Omental fat pad (tissue), 4 donors: ENCODE results near the gene CCL20. TPM values are rescaled to one million over a fixed set of nuclear protein-coding genes. Genes with fewer than 3 reads are reported as not detected.

Source experiments
- ATAC-seq: fragments of 150-250 bp; one replicate; pipeline ENCODE4 v1.9.1; 2016; ENCODE audit warnings: mild to moderate bottlenecking, moderate library complexity; ENCODE audit not compliant: low FRiP score
- DNase-seq: peaks from one replicate; pipeline ENCODE4 v3.0.0-alpha.2; 2019; ENCODE audit warnings: low spot score
- total RNA-seq, 4 donors: library from RNA; depleted of rRNA; stranded (reverse); fragments of >200 nt; gene quantifications; one replicate each; pipeline ENCODE4 v1.1.0, GENCODE V29; 2016
- TF ChIP-seq, protein P1 (sequence below), 3 donors: fragments of 450-650 bp; IDR thresholded peaks; one replicate each; pipeline ENCODE4 v1.5.1; 2016 to 2017; ENCODE audit warnings: antibody characterized with exemption in 3 of 3, mild to moderate bottlenecking in 3 of 3, moderate library complexity in 2 of 3

Gene CCL20
- total RNA-seq, 4 donors from 2014 or later = 3.4 to 19.2 TPM; not detected in 2

DNA sequence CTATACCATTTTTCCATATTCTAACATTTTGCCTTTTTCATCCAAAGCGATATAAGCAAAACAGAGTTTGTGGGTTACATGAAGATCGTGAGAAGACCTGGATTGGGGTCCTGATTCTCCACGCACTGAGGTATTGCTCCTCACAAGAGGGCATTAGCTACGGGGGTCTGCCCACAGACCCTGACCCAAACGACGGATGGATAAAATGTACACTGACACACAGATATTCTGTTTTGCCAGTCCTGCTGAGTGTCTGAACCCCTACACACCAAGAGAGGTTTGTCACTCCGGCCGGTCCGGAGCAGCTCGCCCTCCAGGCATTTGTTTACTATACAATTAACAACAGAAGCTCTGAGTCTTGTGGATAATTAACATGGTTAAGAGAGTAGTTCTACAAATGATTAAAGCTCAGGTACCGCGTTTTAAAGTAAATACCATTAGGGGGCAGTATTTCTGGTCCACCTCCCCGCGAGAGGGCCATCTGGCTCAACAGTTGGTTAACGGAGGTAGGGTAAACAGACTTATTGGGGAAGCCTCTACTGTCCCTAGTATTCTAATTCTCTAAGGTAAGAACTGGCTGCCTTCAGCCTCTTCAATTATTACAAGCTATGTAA, 39.5 kb upstream of the CCL20 start:
- TF ChIP-seq, protein P1, sequence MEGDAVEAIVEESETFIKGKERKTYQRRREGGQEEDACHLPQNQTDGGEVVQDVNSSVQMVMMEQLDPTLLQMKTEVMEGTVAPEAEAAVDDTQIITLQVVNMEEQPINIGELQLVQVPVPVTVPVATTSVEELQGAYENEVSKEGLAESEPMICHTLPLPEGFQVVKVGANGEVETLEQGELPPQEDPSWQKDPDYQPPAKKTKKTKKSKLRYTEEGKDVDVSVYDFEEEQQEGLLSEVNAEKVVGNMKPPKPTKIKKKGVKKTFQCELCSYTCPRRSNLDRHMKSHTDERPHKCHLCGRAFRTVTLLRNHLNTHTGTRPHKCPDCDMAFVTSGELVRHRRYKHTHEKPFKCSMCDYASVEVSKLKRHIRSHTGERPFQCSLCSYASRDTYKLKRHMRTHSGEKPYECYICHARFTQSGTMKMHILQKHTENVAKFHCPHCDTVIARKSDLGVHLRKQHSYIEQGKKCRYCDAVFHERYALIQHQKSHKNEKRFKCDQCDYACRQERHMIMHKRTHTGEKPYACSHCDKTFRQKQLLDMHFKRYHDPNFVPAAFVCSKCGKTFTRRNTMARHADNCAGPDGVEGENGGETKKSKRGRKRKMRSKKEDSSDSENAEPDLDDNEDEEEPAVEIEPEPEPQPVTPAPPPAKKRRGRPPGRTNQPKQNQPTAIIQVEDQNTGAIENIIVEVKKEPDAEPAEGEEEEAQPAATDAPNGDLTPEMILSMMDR (IDR thresholded peaks at IDR 0.05) = no peak
- no peak for ATAC-seq
- DNase-seq = no peak

DNA sequence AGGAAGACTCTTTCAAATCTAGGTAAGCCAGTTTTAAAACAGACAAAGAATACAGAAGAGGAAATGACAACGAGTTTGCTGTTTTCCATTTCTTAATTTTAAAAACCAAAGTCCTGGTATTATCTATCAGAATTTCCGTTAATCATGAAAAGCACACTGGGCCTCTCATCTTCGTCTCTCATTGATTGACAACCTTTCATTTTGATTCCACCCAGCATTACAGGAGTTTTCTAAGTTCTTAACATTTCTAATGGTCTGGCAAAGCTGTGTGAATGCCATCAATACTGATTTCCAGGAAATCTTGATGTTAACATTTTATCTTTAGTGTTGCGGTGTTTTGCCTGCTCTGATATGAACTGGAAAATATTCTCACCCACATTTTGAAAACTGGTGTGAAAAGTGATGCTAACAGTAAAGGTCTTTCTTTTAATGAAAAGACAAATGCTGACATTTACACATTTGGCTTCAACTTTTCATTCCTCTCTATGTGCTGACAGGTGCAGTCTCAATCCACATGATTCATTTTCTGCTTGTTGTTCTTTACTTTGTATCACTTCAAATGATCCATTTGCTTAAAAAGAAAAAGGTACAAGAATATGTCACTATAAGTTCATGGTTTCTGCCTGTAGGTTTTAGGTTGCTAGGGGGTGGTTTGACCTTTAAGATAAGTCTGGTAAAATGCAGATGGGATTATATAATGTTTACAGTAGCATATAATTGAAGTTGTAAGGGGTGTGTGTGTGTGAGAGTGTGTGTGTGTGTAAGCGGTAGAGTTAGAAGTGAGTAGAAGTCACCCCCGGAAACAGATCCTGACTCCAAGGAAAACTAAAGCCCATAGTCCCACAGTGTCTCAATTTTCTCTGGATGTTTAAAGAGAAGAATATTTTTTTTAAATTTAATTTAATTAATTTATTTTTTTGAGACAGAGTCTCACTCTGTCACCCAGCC, 38.5 kb upstream of the CCL20 start:
- TF ChIP-seq, protein P1 (IDR thresholded peaks at IDR 0.05) = no peak
- no peak for DNase-seq
- ATAC-seq = no peak

DNA sequence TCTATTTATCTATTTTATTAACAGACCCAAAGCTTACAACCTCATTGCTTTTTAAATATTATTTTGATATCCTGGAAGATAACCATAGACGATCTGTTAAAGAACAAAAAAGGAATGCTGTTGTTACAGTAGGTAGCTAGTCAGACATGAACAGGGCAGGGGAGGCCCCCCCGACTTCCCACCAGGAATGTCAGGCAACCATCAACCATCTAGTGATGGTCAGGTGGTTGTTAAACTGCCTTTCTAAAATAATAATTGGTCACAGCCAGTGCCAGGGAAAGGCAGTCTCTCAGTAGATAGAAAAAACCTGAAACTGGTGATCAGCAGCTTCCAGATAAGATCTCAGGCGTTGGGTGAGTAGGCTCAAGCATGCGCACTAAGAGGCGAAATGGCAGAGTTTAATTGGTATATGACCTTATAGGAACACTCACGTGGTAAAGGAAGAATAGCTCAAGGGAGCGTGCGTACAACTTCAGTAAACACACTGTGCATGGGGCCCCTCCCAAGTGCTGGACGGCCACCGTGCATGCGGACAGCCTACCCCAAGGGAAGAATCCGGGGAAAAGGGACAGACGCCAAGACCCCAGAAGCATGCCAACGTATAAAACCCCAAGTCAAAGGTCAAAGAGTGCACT, 32.5 kb upstream of the CCL20 start:
- DNase-seq (no peak), ATAC-seq (no peak)
- TF ChIP-seq, protein P1 (IDR thresholded peaks at IDR 0.05) = no peak

DNA sequence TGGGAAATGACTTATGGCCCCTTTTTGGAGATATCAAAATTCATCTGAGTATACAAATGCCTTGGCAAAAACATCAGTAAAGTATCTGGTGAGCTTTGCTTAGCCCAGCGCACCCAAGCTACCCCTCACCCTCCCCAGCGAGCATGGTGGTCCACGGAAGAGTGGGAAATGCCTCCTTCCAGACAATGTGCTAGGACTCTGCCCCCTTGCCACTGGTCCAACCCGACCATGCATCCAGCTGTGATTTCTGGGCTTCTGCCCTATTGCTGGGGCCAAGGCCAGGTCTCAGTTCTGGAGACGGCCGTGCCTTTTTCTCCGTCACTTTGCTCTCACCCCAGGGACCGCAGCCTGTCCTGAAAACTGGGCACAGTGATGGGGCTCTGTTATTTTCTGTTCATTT, 31.8 kb upstream of the CCL20 start:
- DNase-seq (no peak), ATAC-seq (no peak)
- TF ChIP-seq, protein P1 (IDR thresholded peaks at IDR 0.05) = no peak

DNA sequence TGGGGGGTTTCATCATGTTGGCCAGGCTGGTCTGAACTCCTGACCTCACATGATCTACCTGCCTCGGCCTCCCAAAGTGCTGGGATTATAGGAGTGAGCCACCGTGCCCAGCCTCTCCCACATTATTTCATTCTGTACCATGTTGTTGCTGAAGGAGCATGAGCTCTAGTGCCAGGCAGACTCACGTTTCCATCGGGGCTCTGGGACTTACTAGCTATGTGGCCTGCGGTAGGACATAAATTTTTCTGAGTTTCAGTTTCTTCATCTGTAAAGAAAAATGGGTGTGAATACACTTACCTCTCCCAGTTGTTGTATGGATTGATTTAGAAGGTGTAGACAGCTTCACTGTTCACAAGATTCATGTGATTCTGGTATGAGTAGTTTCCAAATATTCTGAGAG, 30.8 kb upstream of the CCL20 start:
- no peak for ATAC-seq
- DNase-seq = no peak
- TF ChIP-seq, protein P1 (IDR thresholded peaks at IDR 0.05) = no peak

DNA sequence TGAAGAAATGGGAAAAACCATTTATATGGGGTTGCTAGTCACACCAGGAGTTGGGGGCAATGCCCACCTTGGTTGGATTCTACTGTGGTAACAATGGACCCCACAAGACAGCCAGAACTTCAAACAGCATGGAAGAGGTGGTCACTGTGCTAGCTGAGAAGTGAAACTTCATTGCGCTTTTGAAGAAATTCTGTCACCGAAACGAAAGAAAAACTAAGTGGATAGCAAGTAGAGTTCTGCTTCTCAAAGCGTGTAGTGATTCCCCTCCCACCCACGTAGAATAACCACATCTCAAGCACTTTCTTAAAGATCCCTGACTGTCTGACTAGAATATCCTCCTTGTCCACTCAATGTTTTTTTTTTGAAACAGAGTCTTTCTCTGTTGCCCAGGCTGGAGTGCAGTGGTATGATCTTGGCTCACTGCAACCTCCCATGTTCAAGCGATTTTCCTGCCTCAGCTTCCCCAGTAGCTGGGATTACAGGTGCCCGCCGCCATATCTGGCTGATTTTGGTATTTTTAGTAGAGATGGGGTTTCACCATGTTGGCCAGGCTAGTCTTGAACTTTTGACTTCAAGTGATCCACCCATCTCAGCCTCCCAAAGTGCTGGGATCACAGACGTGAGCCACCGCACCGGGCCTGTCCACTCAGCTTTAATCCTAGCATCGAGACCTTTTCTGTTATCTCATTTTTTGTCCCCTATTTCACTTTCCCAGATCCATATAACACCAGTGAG, 30.1 kb upstream of the CCL20 start:
- no peak for DNase-seq
- no peak for ATAC-seq
- TF ChIP-seq, protein P1 (IDR thresholded peaks at IDR 0.05) = no peak
